Cortex of kidney (tissue), 1 donor: ENCODE results near the gene OR6S1.
"Not testable (repeated sequence)": the region's sequence is repeated elsewhere in the genome, so short reads cannot be mapped to it uniquely, and the experiment has no call there.

Source experiments
- DNase-seq: peaks from one replicate; lab custom pipeline; 2025; lab: John Stamatoyannopoulos, UW

Gene OR6S1

DNA sequence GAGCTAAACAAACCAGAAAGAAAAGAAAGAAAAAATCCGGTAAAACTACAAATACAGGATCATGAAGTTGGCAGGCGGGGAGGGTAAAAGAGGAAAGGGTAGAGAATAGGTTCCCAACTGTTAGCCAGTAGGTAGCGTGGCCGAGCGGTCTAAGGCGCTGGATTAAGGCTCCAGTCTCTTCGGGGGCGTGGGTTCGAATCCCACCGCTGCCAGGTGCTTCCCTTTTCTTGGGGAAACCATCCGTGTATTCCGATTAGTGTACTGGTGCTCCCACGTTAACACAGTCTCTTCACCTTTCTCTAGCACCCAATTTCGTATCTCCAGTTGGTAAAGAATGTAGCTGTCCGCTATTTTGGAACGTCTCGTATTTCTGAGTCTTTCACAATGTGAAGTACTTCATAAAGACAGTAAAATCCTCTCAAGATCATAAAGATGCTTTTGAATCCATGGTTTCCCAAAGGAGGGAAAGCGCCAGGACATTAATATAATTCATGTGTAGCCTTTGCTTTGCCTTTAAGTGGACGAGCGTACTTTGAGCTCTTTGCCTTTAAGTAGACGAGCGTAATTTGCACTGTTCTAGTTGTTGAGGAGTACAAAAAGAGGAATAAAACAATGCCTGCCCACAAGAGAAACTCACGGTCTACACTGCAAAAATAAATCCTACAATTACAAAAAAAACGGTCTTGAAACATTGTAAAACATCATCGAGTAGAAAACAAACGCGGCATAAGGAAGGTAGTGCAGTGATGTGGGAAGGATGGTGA lies 31.3 kb downstream of the OR6S1 start:
- no peak for DNase-seq

- no peak for DNase-seq
Observed at GRCh38 chr14:20609215-20610001, 32.1 kb downstream of the OR6S1 start.

- DNase-seq = no peak
Observed at GRCh38 chr14:20608383-20609110, 32.9 kb downstream of the OR6S1 start.

- no peak for DNase-seq
Observed at GRCh38 chr14:20607617-20608016, 33.9 kb downstream of the OR6S1 start.

GRCh38 chr14:20606902-20607242 lies 34.6 kb downstream of the OR6S1 start:
- DNase-seq = no peak

DNA sequence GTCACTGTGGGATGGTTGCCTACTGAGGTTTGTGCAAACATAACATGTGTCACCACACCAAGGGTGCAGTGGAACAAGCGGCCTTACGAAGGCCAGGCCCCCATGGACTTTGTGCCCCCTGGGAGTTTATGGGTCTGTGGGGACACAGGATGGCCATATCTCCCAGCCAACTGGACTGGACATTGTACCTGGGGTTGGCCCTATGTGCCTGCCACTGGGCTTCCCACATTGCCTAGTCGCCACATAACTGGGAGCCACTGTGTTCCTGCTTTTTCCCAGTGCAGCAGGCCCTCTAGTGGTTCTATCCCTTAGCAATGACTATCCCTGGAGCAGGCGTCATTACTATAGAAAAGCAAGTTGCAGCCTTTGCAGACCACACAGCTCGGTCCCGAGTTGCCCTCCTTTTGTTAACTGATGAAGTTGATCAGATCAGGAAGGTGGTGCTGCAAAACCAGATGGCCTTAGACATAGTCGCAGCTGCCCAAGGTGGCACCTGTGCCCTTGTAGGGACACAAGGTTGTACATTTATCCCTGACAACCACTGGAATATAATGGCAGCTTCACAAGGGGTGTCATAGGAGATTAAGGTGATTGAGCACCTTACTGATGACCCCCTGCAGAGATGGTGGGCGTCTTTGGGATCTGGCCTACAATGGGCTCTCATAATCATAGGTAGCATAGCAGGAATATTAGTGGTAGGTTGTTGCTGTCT lies 35.1 kb downstream of the OR6S1 start:
- no peak for DNase-seq

GRCh38 chr14:20603813-20604690 lies 37.4 kb downstream of the OR6S1 start:
- DNase-seq = no peak

DNA sequence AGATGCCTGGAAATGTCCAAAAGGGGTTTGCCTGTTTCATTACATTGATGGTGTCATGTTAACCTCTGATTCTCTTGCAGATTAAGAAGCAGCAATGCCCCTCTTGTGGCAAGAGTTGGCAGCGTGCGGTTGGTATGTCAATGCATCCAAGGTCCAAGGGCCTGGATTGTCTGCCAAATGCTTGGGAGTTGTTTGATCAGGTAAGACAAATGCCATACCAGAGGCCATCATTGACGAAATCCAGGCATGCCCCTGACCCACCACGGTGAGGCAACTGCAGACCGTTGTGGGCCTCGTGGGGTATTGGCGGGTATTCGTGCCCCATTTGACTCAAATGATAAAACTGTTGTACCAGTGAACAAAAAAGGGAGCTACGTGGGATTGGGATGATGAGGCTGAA lies 38.9 kb downstream of the OR6S1 start:
- no peak for DNase-seq

DNA sequence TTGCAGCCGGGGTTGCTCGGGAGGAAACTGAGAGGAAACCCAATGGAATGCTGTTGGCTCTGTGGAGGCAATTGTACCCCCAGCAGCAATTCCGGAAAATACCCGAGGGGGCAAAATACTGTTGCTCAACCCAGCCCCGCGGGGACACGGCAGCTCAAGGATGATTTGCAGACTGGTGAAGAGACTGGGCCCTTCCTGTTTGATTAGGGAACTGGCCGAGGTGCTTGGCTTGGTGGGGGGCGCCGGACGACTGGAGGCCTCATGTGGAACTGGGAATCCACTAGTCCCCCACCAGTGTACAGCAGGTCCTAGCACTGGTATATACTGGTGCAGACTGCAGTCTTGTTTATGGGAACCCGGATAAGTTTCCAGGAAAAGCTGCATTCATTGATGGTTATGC lies 40.0 kb downstream of the OR6S1 start:
- no peak for DNase-seq

DNA sequence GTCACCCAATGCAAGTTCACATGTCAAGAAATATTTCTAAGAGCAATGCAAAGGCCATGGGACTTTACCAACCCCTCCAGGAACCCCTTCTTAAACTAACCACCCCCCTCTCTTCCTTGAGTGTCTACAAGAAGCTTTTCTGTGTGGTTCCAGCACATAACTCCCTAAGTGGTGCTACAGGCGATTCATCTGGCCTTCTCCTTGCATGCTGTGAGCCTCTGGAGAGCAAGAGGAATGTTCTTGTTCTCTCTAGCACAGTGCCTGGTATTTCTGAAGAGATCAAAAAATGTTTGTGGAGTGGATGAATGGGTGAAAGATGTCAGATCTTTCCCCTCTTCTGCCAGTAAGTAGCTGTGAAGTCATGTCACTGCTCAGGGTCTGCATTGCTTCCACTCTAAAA lies 44.4 kb downstream of the OR6S1 start:
- no peak for DNase-seq

GRCh38 chr14:20595726-20596125 lies 45.8 kb downstream of the OR6S1 start:
- DNase-seq = not testable (repeated sequence)

GRCh38 chr14:20592574-20592973 lies 48.9 kb downstream of the OR6S1 start:
- no peak for DNase-seq

- DNase-seq = no peak
Observed at GRCh38 chr14:20591235-20591634, 50.3 kb downstream of the OR6S1 start, which contains the start of gene RNASE12. RNASE12 (minus strand) TSS chr14:20591376; CDS start chr14:20590723, 653 bp downstream.
